ENCODE data around the gene SND1. TPM values are rescaled to one million over a fixed set of nuclear protein-coding genes. Genes with fewer than 3 reads are reported as not detected.

The SND1 gene
- total and polyA plus RNA-seq, 2 donors (not counting 3 experiments of a cell fraction or from before 2014, with no cell fraction given) = 116 to 249 TPM

- ChIA-PET CTCF (interaction anchor here (1.0 kb wide), 1 partner anchor 14 kb away, joined by 3 read pairs; no protein-coding TSS in a partner anchor), POLR2A (no interaction called here)
- no peaks in the 10 kb centered on the region for H3K9me3 ChIP-seq (replicated peaks; ENCODE audit: control insufficient read depth, insufficient read depth, low read length)
- H2AFZ ChIP-seq (ENCODE audit: low read depth, low read length) = no peak overlapping the region
- no peaks in the 10 kb centered on the region for H3K9me1 ChIP-seq (replicated peaks; ENCODE audit: control insufficient read depth, extremely low read depth, insufficient read depth, low read length)
- intact Hi-C loops (cut with micrococcal nuclease) (loop anchor here (10.0 kb wide), 1 partner anchor 453 kb away; the partner anchor contains the start of genes ARF5 and GCC1), dilution Hi-C loops (cut with MboI; ENCODE audit: extremely low pct_ligation_motif_present, low sequenced_read_pairs) (no loop called here)
- FAIRE-seq (no peak), DNase-seq (ENCODE audit: low read depth, low spot score) (no peak)
- H4K20me1 ChIP-seq (replicated peaks; ENCODE audit: control insufficient read depth, extremely low read depth, insufficient read depth, low read length) = peaks cover 11% of the 10 kb centered on the region
- no peak overlapping the region for H3K27ac ChIP-seq (ENCODE audit: insufficient read depth, low read depth, low read length)
- no peak overlapping the region for H3K9ac ChIP-seq (replicated peaks; ENCODE audit: extremely low read depth, insufficient read depth, low read length)
- H3K4me2 ChIP-seq (ENCODE audit: insufficient read depth, low read length) = no peak overlapping the region
- TF ChIP-seq POLR2AphosphoS5 (IDR thresholded peaks at IDR 0.05; ENCODE audit: insufficient read depth, low read depth, low read length) (no peak), MYC (IDR thresholded peaks at IDR 0.05; ENCODE audit: low read depth, low read length) (no peak), JUN (IDR thresholded peaks at IDR 0.05; ENCODE audit: borderline replicate concordance, insufficient read depth, insufficient read length, low read depth) (no peak), CTCF (IDR thresholded peaks at IDR 0.05; ENCODE audit: extremely low read depth in 1 of 2, insufficient read depth in 1 of 2, low read depth in 1 of 2, low read length in 2 of 2) (no peak), POLR2A (IDR thresholded peaks at IDR 0.05; ENCODE audit: low read depth, low read length) (no peak), EZH2 (IDR thresholded peaks at IDR 0.05; ENCODE audit: borderline replicate concordance, low read depth, low read length, severe bottlenecking) (no peak), GATA2 (IDR thresholded peaks at IDR 0.05; ENCODE audit: insufficient read depth, insufficient read length, low read depth, low read length) (no peak), FOS (IDR thresholded peaks at IDR 0.05; ENCODE audit: borderline replicate concordance, insufficient read depth, low read length) (no peak)
- TF ChIP-seq, protein P1, sequence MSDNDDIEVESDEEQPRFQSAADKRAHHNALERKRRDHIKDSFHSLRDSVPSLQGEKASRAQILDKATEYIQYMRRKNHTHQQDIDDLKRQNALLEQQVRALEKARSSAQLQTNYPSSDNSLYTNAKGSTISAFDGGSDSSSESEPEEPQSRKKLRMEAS (IDR thresholded peaks at IDR 0.05; ENCODE audit: insufficient read depth, insufficient read length) = no peak
- H3K36me3 ChIP-seq (ENCODE audit: control insufficient read depth in 2 of 2, extremely low read depth in 1 of 2, insufficient read depth in 2 of 2, low read length in 2 of 2) = no peaks in the 10 kb centered on the region
- peaks cover 4% of the 10 kb centered on the region for H3K79me2 ChIP-seq (ENCODE audit: control insufficient read depth, insufficient read depth, low read length)
- peaks cover 12% of the 10 kb centered on the region for H3K4me1 ChIP-seq (ENCODE audit: control insufficient read depth, extremely low read depth, insufficient read depth, low read length)
- no TSS peak for BruUV-seq (replicated peaks)
- no peak overlapping the region for H3K4me3 ChIP-seq (replicated peaks in 1 of 3; ENCODE audit: insufficient read depth in 1 of 3, low read depth in 1 of 3, low read length in 3 of 3)
- H3K27me3 ChIP-seq (ENCODE audit: control insufficient read depth in 2 of 2, insufficient read depth in 2 of 2, low read length in 2 of 2) = no peaks in the 10 kb centered on the region
These were observed 386.1 kb downstream of the SND1 start for GRCh38 chr7:128037880-128038619.

All from endothelial cell of umbilical vein (primary cell).